SK-N-SH treated with all-trans-retinoic acid at 6 μM for 48 hours (cell line): ENCODE measurements around the gene COL21A1.

Source experiments
- ESRRG ChIP-seq: fragments of 250-450 bp; sonication (Bioruptor Pico); IDR thresholded peaks from 2 replicates; pipeline ENCODE4 v1.6.1; 2021; ENCODE audit warnings: mild to moderate bottlenecking
- ISL1 ChIP-seq: fragments of 250-450 bp; sonication (Bioruptor Pico); IDR thresholded peaks from 2 replicates; pipeline ENCODE4 v2.1.2; 2022; ENCODE audit warnings: mild to moderate bottlenecking, moderate library complexity
- PPARA ChIP-seq: fragments of 250-450 bp; sonication (Bioruptor Pico); IDR thresholded peaks from 2 replicates; pipeline ENCODE4 v1.5.0; 2020; ENCODE audit warnings: mild to moderate bottlenecking, borderline replicate concordance
- RARB ChIP-seq: fragments of 250-450 bp; sonication (Bioruptor Pico); IDR thresholded peaks from 2 replicates; pipeline ENCODE4 v1.8.0; 2021; ENCODE audit warnings: mild to moderate bottlenecking, moderate library complexity
- TCF4 ChIP-seq: fragments of 250-450 bp; sonication (Bioruptor Pico); IDR thresholded peaks from 2 replicates; pipeline ENCODE4 v1.8.0; 2021; ENCODE audit warnings: mild to moderate bottlenecking, moderate library complexity, borderline replicate concordance
- TOX ChIP-seq: fragments of 250-450 bp; sonication (Bioruptor Pico); IDR thresholded peaks from 2 replicates; pipeline ENCODE4 v1.8.0; 2021; ENCODE audit warnings: mild to moderate bottlenecking, moderate library complexity, borderline replicate concordance
- ZFP30 ChIP-seq: fragments of 450-650 bp; formaldehyde crosslinking; IDR thresholded peaks from 2 replicates; pipeline ENCODE4 v1.5.0; 2022; ENCODE audit warnings: mild to moderate bottlenecking, moderate library complexity
- ZNF8 ChIP-seq: fragments of 450-650 bp; formaldehyde crosslinking; IDR thresholded peaks from 2 replicates; pipeline ENCODE4 v1.5.0; 2020; ENCODE audit warnings: mild to moderate bottlenecking, moderate library complexity
- TF ChIP-seq, protein P1 (sequence below): fragments of 250-450 bp; sonication (Bioruptor Pico); IDR thresholded peaks from 2 replicates; pipeline ENCODE4 v1.5.1; 2020; ENCODE audit warnings: low read depth, mild to moderate bottlenecking, moderate library complexity

DNA sequence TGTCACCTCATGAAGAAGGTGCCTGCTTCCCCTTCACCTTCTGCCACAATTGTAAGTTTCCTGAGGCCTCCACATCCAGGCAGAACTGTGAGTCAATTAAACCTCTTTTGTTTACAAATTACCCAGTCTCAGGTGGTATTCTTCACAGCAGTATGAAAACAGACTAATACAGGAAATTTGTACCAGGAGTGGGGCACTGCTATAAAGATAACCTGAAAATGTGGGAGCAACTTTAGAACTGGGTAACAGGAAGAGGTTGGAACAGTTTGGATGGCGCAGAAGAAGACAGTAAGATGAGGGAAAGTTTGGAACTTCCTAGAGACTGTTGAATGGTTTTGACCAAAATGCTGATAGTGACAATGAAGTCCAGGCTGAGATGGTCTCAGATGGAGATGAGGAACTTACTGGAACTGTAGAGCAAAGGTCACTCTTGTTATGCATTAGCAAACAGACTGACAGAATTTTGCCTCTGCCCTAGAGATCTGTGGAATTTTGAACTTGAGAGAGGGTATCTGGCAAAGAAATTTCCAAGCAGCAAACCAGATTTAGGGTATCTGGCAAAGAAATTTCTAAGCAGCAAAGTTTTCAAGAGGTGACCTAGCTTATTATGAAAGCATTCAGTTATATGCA, 23.5 kb upstream of the COL21A1 start:
- TF ChIP-seq TCF4 (CRISPR knock-in tag) (no peak), ISL1 (no peak), TOX (no peak), ESRRG (no peak), ZNF8 (CRISPR knock-in tag) (no peak), ZFP30 (CRISPR knock-in tag) (no peak), RARB (CRISPR knock-in tag) (no peak), PPARA (CRISPR knock-in tag) (no peak)
- TF ChIP-seq, protein P1, sequence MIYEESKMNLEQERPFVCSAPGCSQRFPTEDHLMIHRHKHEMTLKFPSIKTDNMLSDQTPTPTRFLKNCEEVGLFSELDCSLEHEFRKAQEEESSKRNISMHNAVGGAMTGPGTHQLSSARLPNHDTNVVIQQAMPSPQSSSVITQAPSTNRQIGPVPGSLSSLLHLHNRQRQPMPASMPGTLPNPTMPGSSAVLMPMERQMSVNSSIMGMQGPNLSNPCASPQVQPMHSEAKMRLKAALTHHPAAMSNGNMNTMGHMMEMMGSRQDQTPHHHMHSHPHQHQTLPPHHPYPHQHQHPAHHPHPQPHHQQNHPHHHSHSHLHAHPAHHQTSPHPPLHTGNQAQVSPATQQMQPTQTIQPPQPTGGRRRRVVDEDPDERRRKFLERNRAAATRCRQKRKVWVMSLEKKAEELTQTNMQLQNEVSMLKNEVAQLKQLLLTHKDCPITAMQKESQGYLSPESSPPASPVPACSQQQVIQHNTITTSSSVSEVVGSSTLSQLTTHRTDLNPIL: no peak
